HG03108 (cell line): Measurements from ENCODE around the gene KCNJ9.

ENCODE experiments used
- ATAC-seq: cut with Tn5 transposase; IDR thresholded peaks from one replicate; pipeline ENCODE4 v1.9.1; 2021; ENCODE audit warnings: moderate library complexity; ENCODE audit not compliant: unreplicated experiment

KCNJ9 gene

DNA sequence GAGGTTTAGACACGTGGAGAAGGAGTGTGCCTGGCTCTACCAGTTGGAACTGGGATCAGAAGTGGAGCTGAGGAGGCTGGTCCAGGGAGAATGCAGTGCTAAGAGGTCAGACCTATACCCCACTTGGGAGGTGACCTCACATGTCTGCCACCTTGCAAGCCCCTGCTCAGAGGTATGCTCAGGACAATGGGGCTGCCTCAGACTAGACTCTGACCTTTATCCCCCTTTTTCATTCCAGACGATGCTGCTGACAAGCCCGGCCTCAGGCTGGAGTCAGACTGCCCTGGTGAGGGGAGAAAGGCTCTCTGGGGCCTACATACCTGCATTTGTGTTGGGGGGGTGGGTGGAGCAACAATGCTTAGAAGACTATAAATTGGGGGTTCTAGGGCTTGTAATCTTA lies 16.6 kb upstream of the KCNJ9 start:
- ATAC-seq = no peak

DNA sequence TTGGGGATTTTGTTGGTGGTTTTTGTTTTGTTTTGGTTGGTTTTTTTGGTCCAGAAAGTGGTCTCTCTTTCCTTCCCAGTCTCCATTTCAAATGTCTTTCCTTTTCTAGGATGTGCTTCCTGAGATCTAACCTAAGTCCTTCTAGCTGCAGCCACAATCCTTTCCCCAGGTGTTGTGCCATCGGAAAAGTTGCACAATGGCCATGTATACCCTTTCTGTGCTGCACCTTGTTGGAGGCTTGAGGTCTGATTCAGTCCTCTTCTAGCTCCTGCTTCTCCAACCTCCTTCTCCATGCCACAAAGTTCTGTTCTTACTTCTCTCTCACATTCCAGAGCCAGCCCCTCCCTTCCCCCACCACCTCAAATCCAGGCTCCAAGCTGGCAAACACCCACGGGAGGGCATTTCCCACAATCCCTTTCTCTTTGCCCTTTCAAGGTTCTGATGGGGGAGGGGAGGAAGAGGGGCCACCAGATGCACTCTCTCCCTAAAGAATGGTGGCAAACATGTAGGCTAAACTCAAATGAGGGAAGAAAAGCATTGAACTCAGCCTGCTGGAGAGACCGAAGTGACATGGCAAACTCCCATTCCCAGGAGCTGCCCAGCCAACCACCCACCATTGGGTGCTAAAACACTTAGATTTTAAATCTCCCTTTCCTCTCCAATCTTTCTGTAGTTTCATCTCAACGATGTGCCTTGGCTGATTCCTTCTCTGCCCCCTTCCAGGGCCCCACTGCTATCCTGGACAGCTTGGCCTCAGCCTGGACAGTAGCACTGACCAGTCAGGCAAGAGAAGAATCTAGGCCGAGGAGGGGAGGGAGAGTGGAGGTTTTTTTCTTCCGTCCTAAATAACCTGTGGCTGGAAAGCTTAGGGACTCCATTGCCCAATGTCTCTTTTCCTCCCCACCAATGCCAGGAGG lies 14.3 kb upstream of the KCNJ9 start:
- no peak for ATAC-seq

DNA sequence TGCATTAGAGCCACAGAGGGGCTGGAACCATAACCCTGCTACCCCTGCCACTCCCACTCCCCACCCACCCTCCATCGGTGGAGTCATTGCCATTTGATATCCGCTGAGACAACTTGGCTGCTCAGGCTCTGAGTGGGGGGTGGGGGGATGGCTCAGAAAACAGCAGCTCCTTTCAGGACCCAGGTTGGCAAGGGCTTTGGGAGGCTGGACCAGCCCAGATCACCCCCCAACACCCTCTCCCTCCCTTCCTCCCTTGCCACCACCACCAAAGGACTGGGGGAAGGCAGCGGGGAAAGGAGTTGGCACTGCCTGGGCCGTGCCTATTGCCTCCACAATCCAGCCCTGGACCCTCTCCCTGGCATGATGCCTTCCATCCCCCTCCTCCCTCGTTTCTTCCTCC lies 13.1 kb upstream of the KCNJ9 start:
- no peak for ATAC-seq

DNA sequence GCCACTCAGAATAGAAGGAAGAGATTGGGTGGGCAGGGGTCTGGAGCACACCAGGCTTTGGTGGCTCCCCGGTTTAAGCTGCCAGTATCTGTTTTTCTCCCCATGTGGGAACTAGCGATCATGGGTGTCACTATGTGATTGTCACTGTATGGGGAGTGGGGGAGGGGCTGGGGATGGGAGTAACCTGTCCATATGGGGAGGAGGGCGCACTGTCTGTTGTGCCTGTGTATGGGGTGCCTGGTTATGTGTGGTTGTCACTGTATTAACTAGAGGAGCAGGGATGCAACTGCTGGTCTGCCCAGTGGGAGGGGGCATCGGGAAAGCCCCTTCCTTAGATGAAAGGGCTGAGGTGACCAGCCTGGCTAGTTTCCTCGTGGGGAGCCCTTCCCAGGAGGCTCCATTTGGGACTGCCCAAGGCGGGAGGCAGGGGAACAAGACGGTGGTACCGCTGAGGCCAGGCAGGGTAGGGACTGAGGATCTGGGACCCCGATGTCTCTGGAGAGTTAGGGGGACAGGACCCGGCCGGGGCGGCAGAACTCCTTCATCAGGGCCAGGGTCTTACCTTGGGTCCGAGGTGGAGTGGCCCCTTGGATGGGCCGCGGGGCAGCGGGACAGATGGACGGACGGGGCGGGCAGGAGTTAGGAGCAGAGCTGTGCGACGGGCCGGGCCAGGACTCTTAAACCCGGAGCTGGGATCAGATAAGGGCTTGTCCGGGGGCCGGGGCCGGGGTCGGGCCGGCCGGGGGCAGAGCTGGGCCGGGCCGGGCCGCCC lies 11.7 kb upstream of the KCNJ9 start, which contains the start of gene KCNJ10:
Gene KCNJ10 (minus strand): TSS at position 701 of the 772 bp plus-strand sequence. CDS start 27,628 bp downstream, outside the sequence.
- no peak for ATAC-seq

DNA sequence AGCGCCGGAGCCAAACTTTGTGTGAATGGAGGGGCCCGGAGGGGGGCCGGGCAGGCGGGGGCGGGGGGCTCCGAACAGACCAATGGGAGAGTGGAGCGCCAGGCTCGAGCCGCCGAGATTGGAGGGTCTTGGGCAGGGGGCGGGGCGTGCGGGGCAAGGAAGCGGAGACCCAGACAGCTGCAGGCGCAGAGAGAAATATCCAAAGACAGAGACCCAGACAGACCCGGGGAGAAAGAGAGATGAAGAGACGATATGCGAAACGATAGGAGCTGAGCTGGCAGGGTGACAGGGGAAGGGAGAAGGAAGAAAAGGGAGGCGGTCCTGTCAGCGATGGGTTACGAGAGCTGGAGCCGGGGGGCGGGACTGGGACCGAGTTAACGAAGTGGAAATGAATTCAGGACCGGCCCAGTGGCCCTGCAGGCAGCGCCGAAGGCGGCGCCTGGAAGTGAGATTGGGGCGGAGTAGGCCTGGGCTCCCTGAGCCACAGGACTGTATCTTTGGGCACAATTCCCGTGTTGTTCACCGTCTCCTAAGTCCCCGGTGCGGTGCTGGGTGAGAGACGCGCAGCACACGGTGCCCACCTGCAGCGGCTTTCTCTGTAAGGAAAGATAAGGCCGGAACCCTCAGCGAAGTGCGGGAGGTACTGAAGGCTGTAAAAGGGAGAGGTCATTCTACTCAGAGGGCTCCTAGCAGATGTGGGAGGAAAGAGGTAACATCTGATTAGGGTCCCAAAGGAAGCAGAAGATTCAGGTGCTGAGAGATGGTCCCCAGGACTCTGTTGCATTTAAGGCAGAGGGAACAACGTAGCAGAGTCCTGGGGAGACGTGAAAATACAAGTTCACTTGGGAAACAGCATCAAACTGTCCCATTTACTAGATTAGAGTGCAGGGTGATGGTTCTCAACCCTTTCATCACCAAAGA lies 10.8 kb upstream of the KCNJ9 start:
- peak; percentile 35 for ATAC-seq

DNA sequence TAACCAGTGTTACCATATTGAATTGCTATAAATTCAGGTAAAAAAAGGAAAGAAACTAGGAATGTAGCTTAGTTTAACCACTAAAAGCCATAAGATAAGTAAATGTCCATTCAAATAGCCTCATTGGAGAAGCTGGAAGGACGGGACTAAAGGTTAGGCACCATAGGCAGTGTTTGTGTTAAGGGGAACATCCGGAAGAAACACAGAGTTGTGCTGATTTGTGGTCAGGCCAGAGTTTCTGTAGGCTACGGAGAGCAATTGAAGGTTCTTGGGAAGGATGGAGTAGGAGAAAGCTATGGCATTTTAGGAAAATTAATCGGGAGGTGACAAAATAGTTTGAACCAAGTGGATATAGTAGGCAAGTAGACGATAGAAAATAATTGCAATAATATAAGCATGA lies 10.0 kb upstream of the KCNJ9 start:
- no peak for ATAC-seq

DNA sequence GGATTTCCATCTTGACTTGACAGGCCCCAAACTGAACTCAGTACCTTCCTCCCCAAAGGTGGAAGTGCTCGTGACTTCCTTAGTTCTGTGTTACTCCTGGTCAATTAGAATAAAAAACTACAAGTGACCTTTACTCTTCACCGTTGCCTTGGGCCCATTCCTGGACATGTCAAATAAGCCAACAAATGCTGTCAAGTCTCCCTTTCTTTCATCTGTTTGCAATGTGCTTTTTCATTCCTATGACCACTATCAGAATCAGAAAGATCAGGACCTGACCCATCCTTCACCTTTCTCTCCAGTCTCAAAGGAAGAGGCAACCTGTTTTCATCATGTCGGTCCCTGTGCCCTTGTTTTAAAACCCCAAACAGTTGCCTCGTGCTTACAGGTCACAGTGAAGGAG lies 6.5 kb upstream of the KCNJ9 start:
- ATAC-seq = no peak

DNA sequence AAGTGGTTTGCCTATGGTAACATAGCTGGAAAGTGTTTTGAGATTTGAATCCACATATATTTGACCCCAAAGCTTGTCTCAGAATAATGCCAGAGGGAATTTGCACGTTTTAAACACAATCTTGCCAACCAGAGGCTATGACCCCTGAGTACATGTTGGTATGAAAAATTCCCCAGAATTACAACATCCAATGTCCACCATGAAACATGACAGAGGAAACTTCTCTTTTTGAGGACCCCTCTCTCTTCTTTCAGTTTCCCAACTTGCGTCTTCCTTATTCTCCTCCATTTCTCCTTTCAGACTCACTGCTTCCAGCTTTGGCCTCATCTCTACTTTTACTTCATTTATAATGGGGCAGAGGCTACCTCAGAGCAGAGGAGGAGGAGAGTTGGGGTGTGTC lies 5.5 kb upstream of the KCNJ9 start:
- ATAC-seq = no peak

DNA sequence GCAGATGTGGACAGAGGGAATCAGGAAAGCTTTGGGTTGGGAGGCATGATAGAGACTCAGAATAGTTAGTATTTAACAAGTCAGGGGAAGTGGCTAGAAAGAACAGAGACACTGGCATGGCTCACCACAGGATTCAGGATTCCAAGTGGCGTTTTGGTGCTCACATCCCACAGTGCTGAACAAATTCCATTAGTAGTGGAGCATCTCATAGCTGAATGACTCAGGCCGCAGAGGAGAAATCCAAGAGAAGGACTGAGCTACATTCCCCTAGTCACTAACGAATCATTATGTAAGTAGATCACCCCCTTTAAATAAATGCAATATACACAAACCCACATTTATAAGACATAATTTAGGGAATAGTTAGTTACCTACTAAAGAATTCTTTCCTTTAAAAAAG lies 5.0 kb upstream of the KCNJ9 start:
- no peak for ATAC-seq

DNA sequence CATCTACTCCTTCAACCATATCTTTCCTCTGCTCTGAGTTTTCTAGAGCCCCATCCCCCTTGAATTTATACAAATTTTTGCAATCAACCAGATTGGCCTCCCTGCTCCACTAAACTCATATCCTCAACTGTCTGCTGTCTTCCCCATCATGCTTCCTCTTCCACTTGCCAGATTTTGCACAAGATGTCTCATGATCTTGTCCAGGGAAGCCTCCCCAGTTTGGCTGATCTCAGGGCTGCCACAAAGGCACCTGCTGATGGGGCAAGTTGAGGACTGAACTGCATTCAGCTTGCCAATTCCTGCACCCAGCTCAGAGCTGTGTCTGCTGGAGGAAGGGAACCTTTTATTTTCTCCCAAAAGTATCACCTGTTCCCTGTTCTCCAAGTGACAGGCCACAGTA lies 3.9 kb upstream of the KCNJ9 start:
- ATAC-seq = no peak

DNA sequence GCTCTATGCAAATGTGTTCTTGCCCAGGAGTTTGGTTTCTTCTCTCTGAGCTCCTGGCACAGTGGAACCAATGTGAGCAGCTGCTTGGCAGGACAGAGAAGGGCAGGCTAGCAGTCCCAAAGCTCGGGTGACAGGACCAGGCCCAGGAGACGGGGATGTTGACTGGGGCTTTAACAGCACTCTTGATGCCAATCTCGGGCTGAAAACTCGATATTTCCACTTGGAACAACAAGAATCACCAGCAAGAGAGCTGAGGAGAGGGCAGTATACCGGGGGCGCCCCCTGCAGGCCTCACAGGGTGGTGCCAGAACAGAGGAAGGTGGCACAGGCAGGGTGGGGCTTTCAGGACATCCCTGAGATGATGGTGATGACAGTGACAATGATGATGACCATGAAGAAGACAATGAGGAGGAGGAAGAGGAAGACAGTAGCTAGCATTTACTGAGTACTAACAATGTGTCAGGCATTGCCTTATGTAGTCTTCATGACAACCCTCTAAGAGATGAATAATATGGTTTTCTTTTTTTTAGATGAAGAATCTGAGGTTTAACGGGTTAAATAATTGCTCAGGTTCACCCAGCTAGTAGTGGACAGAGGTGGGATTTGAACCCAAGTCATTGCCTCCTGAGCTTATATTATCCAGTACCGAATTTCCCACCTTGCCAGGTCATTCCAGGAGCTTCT lies 2.7 kb upstream of the KCNJ9 start:
- no peak for ATAC-seq

DNA sequence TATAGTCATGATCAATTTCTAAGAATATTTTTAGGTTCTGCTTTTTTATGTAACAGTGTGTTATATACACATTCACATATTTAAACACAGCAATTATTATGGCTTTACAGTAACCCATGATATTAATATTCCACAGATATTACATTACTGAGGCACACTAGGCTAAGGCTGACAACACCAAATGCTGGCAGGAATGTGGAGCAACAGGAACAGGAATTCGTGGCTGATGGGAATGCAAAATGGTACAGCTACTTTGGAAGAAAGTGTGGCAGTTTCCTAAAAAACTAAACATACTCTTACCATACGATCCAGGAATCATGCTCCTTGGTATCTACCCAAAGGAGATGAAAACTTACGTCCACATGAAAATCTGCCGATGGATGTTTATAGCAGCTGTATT lies 1.9 kb upstream of the KCNJ9 start:
- ATAC-seq = no peak

DNA sequence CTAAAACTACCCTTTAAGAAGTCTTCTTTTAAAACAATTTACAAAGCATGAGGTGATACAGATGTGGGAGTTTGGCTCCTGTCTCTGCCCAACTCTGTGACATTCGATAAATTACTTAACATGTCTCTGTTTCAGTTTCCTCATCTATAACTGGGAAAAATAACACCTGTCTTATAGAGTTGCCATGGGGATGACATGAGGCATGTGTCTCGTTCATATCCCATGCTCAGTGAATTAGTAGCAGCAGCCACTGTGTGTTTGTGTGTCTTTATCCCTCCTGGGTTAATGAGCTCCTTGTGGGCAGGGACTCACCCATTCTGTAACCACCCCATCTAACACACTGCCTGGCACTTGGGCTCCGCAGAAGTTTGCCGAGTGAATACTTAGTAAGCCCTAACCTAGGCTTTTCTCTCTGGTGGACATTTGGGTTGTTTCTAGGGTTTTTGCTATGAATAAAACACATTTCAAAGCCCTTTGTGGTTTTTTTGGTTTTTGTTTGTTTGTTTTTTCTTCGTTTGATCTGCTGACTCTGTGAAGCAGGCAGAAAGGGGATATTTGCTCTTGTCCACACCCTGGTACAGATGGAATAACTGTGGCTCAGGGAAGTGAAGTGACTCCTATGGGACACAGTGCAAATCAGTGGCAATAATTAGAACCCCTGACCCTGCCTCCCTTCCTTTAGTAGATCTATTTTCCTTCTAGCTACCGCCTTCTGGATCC lies 797 bp upstream of the KCNJ9 start:
- ATAC-seq = no peak

DNA sequence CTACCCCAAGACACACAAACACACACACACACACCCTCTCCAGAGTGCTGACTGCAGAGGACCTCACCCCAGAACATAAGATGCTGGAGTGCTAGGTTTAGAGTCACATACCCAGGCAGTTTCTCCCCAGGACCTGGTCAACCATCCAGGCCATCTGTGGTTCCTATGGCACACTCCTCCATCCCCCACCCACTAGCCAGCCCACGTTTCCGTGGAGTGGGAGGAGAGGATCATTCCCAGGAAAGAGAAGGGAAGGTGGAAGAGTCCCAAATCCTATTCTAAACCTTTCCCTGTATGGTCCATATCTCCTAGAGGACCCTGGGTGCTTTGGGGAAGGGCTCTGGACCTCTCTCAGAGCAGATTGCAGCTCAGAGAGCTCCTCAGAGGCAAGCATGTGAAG lies 1.1 kb downstream of the KCNJ9 start:
- no peak for ATAC-seq

DNA sequence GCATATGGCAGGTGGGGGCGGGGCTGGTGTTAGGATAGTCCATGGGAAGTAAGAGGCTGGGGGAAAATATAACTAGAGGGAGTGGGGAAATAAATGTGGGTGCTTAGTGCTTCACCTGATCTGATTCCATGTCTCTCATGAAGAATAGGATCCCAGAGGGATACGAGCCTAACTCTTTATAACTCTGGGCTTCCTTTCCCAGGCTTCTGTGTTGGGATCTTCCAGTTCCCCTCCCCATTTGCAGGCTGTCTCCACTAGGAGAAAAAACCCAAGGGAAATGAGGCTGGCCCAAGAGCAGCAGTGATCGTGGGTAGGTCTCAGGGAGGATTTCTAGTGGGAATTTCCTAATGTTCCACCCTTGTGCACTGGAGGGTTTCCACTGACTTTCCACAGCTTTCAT lies 1.6 kb downstream of the KCNJ9 start:
- no peak for ATAC-seq

DNA sequence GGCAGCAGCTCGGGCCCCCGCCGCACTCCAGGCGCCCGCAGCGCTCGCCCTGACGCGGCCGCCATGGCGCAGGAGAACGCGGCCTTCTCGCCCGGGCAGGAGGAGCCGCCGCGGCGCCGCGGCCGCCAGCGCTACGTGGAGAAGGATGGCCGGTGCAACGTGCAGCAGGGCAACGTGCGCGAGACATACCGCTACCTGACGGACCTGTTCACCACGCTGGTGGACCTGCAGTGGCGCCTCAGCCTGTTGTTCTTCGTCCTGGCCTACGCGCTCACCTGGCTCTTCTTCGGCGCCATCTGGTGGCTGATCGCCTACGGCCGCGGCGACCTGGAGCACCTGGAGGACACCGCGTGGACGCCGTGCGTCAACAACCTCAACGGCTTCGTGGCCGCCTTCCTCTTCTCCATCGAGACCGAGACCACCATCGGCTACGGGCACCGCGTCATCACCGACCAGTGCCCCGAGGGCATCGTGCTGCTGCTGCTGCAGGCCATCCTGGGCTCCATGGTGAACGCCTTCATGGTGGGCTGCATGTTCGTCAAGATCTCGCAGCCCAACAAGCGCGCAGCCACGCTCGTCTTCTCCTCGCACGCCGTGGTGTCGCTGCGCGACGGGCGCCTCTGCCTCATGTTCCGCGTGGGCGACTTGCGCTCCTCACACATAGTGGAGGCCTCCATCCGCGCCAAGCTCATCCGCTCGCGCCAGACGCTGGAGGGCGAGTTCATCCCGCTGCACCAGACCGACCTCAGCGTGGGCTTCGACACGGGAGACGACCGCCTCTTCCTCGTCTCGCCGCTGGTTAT lies 2.8 kb downstream of the KCNJ9 start:
- ATAC-seq = peak; percentile 65

DNA sequence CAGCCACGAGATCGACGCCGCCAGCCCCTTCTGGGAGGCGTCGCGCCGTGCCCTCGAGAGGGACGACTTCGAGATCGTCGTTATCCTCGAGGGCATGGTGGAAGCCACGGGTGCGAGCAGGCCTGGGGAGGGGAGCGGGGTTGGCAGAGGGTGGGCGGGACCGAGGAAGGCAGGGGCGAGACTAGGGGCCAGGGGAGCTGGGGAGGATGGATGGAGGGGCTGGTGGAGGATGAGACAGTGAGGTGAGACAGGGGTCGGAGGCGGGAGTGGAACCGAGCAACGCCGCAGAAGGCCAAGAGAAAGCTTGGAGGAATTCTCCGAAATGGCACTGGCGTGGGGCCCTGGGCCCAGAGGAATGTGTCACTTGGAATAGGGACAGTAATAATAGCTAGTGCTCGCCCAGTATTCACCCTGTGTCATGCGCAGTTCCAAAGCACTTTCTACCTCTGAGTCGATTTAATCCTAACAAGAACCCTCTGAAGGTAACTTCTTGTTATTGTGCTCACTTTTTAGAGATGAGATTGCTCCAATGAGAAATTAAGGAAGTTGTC lies 3.5 kb downstream of the KCNJ9 start:
- no peak for ATAC-seq

DNA sequence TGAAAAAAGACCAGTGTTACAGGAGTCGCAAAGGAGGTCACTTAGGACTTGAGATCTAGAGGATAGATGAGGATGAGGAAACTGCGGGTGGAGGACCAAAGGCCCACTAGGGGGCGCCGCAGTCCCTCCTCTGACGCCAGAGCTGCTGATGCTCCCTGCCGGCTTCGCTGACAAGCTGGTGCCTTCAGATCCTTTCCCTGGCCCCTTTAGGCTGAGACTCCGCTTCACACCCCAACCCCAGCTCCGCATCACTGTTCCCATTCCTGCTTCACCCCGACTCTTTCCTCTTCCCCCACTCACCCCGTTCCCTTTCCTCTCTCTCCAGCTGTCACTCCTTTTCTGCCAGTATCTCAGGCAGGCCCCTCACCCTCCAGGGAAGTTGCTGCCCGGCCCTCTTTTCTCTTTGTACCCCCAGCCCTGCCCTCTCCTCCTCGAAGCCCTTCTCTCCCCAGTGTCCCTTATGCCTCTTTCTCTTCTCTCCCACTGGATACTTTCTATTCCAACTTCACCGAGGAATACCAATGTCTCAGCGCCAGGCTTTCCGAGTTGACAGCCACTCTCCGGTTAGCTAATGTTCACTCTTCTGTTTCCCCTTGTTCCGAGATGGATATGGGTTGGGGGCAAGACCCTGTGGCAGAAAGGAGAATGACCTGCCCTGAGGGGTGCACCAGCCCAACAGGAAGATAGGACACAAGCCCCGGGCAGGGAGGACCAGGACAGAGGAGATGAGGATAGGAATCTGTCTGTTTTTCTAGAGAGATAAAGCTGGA lies 4.5 kb downstream of the KCNJ9 start:
- ATAC-seq = no peak
